Uterus (tissue), 4 donors: ENCODE data around the gene SAMD4A. TPM values are rescaled to one million over a fixed set of nuclear protein-coding genes. Genes with fewer than 3 reads are reported as not detected.
A peak's percentile ranks its signal among the peaks of the same experiment; 100 is the strongest.

Source experiments
- DNase-seq, 2 donors: peaks; one replicate each; pipeline ENCODE4 v3.0.0-alpha.2; 2019 to 2020
- H3K27ac ChIP-seq, 2 donors: fragments of 200-600 bp; sonication (generic); 1 replicate in 1 of 2; 2 replicates in 1 of 2; pipeline ENCODE4 v1.5.1; 2016 to 2018
- H3K27me3 ChIP-seq, 2 donors: fragments of 200-600 bp; sonication (generic); one replicate each; pipeline ENCODE4 v1.5.1; 2018 to 2019; ENCODE audit warnings: control low read depth in 1 of 2
- H3K36me3 ChIP-seq, 2 donors: fragments of 200-600 bp; sonication (generic); one replicate each; pipeline ENCODE4 v1.5.1; 2019; ENCODE audit warnings: control low read depth in 1 of 2
- H3K4me1 ChIP-seq, 2 donors: fragments of 200-600 bp; sonication (generic); one replicate each; pipeline ENCODE4 v1.5.1; 2018 to 2019; ENCODE audit warnings: control low read depth in 1 of 2
- H3K4me3 ChIP-seq, 2 donors: fragments of 200-600 bp; sonication (generic); 1 replicate in 1 of 2; 2 replicates in 1 of 2; pipeline ENCODE4 v1.5.1; 2018 to 2019; ENCODE audit warnings: mild to moderate bottlenecking in 1 of 2
- H3K9me3 ChIP-seq, 2 donors: fragments of 200-600 bp; sonication (generic); one replicate each; pipeline ENCODE4 v1.5.1; 2019; ENCODE audit warnings: control low read depth in 1 of 2
- CTCF ChIP-seq, 4 experiments: fragments of 200-600 bp in 2 of 4; fragments of 450-650 bp in 2 of 4; sonication (generic) in 2 of 4; IDR thresholded peaks; one replicate each; pipeline ENCODE4 v1.5.1; 2016 to 2019; ENCODE audit warnings: antibody characterized with exemption in 4 of 4, mild to moderate bottlenecking in 2 of 4, moderate library complexity in 1 of 4
- POLR2A ChIP-seq, 2 donors: fragments of 450-650 bp; IDR thresholded peaks; one replicate each; pipeline ENCODE4 v1.6.1; 2016; ENCODE audit warnings: antibody characterized with exemption in 2 of 2, mild to moderate bottlenecking in 1 of 2, moderate library complexity in 1 of 2
- intact Hi-C: fragments of 100-400 bp; cut with DNase I; formaldehyde crosslinking; loops from one replicate; pipeline ENCODE4 v1.15.1; 2023; ENCODE audit warnings: low total_unique reads
- total RNA-seq, 4 donors: library from RNA; depleted of rRNA in 3 of 4; stranded (reverse); fragments of >200 nt in 3 of 4; gene quantifications; one replicate each; pipeline versions ENCODE4 v1.1.0 to v1.2.4, GENCODE V29; 2014 to 2023
- donor health status: DM: yes; HTN: yes; CAD: no.

The SAMD4A gene
- total RNA-seq: 10 to 100 TPM; 46.9 to 67.8 (median 55.0) TPM

GRCh38 chr14:54566410-54567223 lies at the start of gene SAMD4A:
SAMD4A (plus strand) TSS chr14:54567128; CDS start chr14:54567917, 789 bp downstream.
- intact Hi-C loops: loop anchor here (5.0 kb wide), 2 partner anchors 121 to 206 kb away; no protein-coding TSS in a partner anchor

GRCh38 chr14:54524410-54524809 lies 42.5 kb upstream of the SAMD4A start:
- no peak for TF ChIP-seq POLR2A (IDR thresholded peaks at IDR 0.05)
- no peak for TF ChIP-seq CTCF (IDR thresholded peaks at IDR 0.05)
- Histone ChIP-seq H3K36me3 (no peaks in the 10 kb centered on the region), H3K27ac (no peak overlapping the region), H3K27me3 (no peaks in the 10 kb centered on the region), H3K9me3 (no peaks in the 10 kb centered on the region), H3K4me3 (no peak overlapping the region), H3K4me1 (no peaks in the 10 kb centered on the region)
- no peak for DNase-seq
- intact Hi-C loops: no loop called here

More at GRCh38 chr14:54566410-54567223, at the start of gene SAMD4A:
- Histone ChIP-seq H3K27me3 (no peaks in the 10 kb centered on the region), H3K4me3 (peak within 1 kb of the TSS; percentile 71 to 93), H3K27ac (peak within 1 kb of the TSS; percentile 100), H3K36me3 (no peaks in the 10 kb centered on the region), H3K4me1 (no peaks in the 10 kb centered on the region), H3K9me3 (no peaks in the 10 kb centered on the region)
- peak; percentile 78 to 84 for DNase-seq
- TF ChIP-seq CTCF (IDR thresholded peaks at IDR 0.05): peak in 3 of 4 experiments; percentile 26 to 46 (median 40)
- TF ChIP-seq POLR2A (IDR thresholded peaks at IDR 0.05): peak; percentile 40 to 65

- Histone ChIP-seq H3K36me3 (no peaks in the 10 kb centered on the region), H3K4me1 (no peaks in the 10 kb centered on the region), H3K9me3 (no peaks in the 10 kb centered on the region), H3K27ac (no peak overlapping the region), H3K27me3 (no peaks in the 10 kb centered on the region), H3K4me3 (no peak overlapping the region)
- DNase-seq: no peak
- no peak for TF ChIP-seq POLR2A (IDR thresholded peaks at IDR 0.05)
- no peak for TF ChIP-seq CTCF (IDR thresholded peaks at IDR 0.05)
- intact Hi-C loops: no loop called here
These were observed 38.0 kb upstream of the SAMD4A start for GRCh38 chr14:54528973-54529372.

DNA sequence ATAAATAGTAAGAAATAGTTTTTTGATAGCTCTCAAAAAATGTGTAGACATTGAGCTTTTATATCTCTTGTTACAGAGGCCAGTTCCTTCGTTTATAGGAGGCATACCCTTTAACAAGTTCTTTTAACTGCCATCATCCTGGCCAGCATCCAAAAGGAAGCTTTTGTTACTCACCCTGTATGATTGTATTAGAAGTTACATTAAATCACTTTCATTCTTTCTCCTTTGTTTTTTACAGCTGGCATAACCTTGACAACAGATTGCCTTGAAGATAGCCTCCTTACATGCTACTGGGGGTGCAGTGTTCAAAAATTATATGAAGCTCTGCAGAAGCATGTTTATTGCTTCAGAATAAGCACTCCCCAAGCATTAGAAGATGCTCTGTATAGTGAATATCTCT lies 37.1 kb upstream of the SAMD4A start:
- TF ChIP-seq POLR2A (IDR thresholded peaks at IDR 0.05) (no peak), CTCF (IDR thresholded peaks at IDR 0.05) (no peak)
- H3K36me3 ChIP-seq: no peaks in the 10 kb centered on the region
- no peaks in the 10 kb centered on the region for H3K27me3 ChIP-seq
- no peaks in the 10 kb centered on the region for H3K4me1 ChIP-seq
- DNase-seq: no peak
- no peaks in the 10 kb centered on the region for H3K9me3 ChIP-seq
- H3K4me3 ChIP-seq: no peak overlapping the region
- intact Hi-C loops: no loop called here
- H3K27ac ChIP-seq: no peak overlapping the region
